Measurements from ENCODE around the gene ANO4.

The ANO4 gene

DNA sequence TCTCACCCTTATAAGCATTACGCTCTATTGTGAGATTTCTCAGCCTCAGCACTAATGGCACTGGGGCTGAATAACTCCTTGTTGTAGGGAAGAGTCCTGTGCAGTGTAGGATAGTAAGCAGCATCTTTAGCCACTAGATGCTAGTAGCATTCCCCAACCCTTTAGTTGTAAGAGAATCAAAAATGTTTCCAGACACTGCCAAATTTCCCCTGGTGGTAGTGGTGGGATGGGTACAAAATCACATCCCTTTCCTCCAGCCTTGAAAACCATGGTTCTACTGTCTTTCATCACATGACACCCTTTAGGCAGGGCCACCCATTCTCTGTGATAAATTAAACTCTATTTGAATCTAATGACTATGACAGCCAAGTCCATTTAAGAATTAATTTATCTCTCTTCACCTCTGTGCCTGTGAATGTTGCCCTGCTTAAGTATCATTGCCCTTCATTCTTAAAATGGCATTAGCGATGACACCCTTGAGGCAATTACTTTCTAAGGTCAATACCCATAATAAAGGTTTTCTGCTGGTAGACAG, 199.4 kb downstream of the ANO4 start:
- Histone ChIP-seq H3K27ac (no peak overlapping the region), H3K4me3 (no peak overlapping the region), H3K36me3 (ENCODE audit: insufficient read depth, low read length) (no peaks in the 10 kb centered on the region), H3K9me3 (ENCODE audit: low read depth, low read length) (no peaks in the 10 kb centered on the region), H3K9ac (ENCODE audit: insufficient read length) (no peak overlapping the region)
- no peak for DNase-seq (ENCODE audit: low read depth, low spot score)
- no peak for TF ChIP-seq POLR2AphosphoS5 (IDR thresholded peaks at IDR 0.05; ENCODE audit: borderline replicate concordance, low read depth, low read length)
- no peak for TF ChIP-seq FOXP2 (optimal IDR thresholded peaks at IDR 0.05; ENCODE audit: control extremely low read depth, extremely low read length, insufficient read depth)
- no peak for TF ChIP-seq EZH2 (IDR thresholded peaks at IDR 0.05)

DNA sequence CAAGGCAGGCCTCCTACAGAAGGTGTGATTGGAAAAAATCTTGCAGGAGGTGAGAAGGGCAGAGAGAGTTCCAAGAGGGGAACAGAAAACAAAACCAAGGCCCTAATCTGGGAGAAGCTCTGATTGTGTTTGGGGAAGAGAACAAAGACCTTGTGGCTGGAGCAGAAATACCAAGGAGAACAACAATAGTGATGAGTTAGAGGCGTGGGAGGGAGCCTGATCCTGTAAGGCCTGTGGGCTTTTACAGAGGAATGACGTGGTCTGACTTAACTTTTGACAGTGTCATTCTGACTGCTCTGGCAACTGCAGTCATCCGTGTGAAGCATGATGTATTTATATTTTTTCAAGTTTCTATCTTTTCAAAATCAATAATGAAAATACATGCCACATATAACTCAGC, 200.6 kb downstream of the ANO4 start:
- DNase-seq (ENCODE audit: low read depth, low spot score): no peak
- no peaks in the 10 kb centered on the region for H3K9me3 ChIP-seq (ENCODE audit: low read depth, low read length)
- no peaks in the 10 kb centered on the region for H3K36me3 ChIP-seq (ENCODE audit: insufficient read depth, low read length)
- no peak overlapping the region for H3K9ac ChIP-seq (ENCODE audit: insufficient read length)
- no peak overlapping the region for H3K27ac ChIP-seq
- TF ChIP-seq FOXP2 (optimal IDR thresholded peaks at IDR 0.05; ENCODE audit: control extremely low read depth, extremely low read length, insufficient read depth) (no peak), POLR2AphosphoS5 (IDR thresholded peaks at IDR 0.05; ENCODE audit: borderline replicate concordance, low read depth, low read length) (no peak), EZH2 (IDR thresholded peaks at IDR 0.05) (no peak)
- H3K4me3 ChIP-seq: no peak overlapping the region

DNA sequence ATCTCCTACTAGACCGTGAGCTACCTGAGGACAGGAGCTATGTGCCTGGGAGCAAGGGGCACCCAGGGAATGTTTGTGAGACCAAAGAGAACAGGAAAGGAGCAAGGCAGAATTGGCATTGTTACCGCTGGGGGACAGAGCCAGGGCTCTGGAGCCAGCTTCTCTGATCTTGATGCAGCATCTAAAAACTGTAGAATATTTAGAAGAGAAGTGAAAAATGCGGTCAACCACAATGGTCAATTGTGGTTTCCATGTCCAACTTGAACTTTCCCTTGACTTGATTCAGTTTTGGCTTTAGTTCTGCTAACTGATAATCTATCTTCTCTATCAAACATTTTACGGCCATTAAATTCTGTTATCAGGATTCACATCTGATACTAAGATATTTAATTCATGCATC, 201.2 kb downstream of the ANO4 start:
- no peaks in the 10 kb centered on the region for H3K9me3 ChIP-seq (ENCODE audit: low read depth, low read length)
- H3K9ac ChIP-seq (ENCODE audit: insufficient read length): no peak overlapping the region
- H3K4me3 ChIP-seq: no peak overlapping the region
- no peaks in the 10 kb centered on the region for H3K36me3 ChIP-seq (ENCODE audit: insufficient read depth, low read length)
- H3K27ac ChIP-seq: no peak overlapping the region
- TF ChIP-seq FOXP2 (optimal IDR thresholded peaks at IDR 0.05; ENCODE audit: control extremely low read depth, extremely low read length, insufficient read depth) (no peak), POLR2AphosphoS5 (IDR thresholded peaks at IDR 0.05; ENCODE audit: borderline replicate concordance, low read depth, low read length) (no peak), EZH2 (IDR thresholded peaks at IDR 0.05) (no peak)
- DNase-seq (ENCODE audit: low read depth, low spot score): no peak

DNA sequence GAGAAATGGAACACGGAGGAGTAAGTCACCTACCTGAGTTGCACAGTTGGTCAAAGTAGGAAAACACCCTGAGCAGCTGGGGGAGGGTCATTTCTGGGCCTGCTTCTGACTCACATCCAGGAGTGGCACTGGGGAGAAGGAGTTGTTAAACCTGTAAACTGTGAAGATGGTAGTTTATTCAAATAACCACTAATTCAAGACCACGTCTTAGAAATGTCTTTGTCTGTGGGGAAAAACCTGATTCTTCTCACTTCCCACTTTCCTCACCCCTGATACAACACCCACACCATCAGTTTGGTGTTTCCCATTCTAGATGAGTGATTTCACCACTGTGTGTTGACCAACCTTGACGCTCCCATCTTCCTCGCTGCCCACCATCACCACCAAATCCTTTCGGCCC, 207.1 kb downstream of the ANO4 start:
- no peak for TF ChIP-seq FOXP2 (optimal IDR thresholded peaks at IDR 0.05; ENCODE audit: control extremely low read depth, extremely low read length, insufficient read depth)
- no peak for TF ChIP-seq POLR2AphosphoS5 (IDR thresholded peaks at IDR 0.05; ENCODE audit: borderline replicate concordance, low read depth, low read length)
- TF ChIP-seq EZH2 (IDR thresholded peaks at IDR 0.05): no peak
- Histone ChIP-seq H3K9ac (ENCODE audit: insufficient read length) (no peak overlapping the region), H3K27ac (no peak overlapping the region), H3K9me3 (ENCODE audit: low read depth, low read length) (no peaks in the 10 kb centered on the region), H3K36me3 (ENCODE audit: insufficient read depth, low read length) (no peaks in the 10 kb centered on the region), H3K4me3 (no peak overlapping the region)
- DNase-seq (ENCODE audit: low read depth, low spot score): no peak

DNA sequence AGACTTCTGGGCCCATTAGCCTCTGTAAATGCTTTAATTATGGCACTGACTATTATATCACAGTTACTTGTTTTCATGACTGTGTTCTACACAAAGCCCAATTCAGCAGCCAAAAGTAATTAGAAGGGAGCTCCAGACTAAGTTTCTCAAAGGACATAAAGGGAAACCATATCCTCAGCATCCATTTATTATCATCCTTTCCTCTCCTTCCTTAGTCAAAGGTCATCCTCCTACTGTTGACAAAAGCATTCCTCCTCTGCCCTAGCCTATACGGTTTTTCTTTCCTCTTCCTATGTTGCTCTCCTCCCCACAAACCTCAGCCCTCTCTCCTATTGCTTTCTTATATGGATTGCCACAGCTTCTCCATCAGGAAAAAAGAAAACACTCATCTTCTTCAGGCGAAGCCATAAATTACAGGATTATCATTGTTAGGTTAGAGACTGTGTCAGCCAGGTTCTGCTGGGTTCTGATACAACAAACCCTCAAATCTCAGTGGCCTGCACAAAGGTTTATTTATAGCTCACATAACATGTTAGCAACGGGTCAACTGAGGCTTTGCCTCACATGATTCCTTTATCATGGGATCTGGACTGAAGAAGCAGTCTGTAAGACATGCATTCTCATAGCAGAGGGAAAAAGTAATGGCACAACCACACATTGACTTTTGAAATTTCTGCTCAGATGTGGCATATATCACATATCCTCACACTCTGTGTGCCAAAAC, 208.3 kb downstream of the ANO4 start:
- no peak overlapping the region for H3K9ac ChIP-seq (ENCODE audit: insufficient read length)
- no peaks in the 10 kb centered on the region for H3K9me3 ChIP-seq (ENCODE audit: low read depth, low read length)
- H3K4me3 ChIP-seq: no peak overlapping the region
- DNase-seq (ENCODE audit: low read depth, low spot score): no peak
- no peak for TF ChIP-seq POLR2AphosphoS5 (IDR thresholded peaks at IDR 0.05; ENCODE audit: borderline replicate concordance, low read depth, low read length)
- no peak for TF ChIP-seq EZH2 (IDR thresholded peaks at IDR 0.05)
- TF ChIP-seq FOXP2 (optimal IDR thresholded peaks at IDR 0.05; ENCODE audit: control extremely low read depth, extremely low read length, insufficient read depth): no peak
- no peak overlapping the region for H3K27ac ChIP-seq
- no peaks in the 10 kb centered on the region for H3K36me3 ChIP-seq (ENCODE audit: insufficient read depth, low read length)

DNA sequence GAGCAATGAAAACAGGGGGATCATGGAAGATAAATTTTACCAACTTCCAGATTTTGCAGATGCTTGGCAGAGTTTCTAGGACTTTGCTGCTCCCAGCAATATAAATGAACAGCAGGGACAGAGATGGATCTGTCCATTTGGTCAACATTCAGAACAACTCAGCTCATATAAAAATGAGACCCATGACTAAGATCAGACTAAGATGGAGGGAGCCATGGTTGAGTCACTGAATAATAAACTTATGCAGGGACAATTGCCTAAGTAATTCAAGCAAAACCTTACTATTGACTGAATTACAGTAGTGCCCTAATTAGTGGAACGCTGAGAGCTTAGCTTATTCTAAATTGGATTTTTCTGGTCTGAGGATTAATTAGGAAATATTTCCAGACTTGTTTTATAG, 210.3 kb downstream of the ANO4 start:
- no peak for TF ChIP-seq POLR2AphosphoS5 (IDR thresholded peaks at IDR 0.05; ENCODE audit: borderline replicate concordance, low read depth, low read length)
- TF ChIP-seq EZH2 (IDR thresholded peaks at IDR 0.05): no peak
- no peak for TF ChIP-seq FOXP2 (optimal IDR thresholded peaks at IDR 0.05; ENCODE audit: control extremely low read depth, extremely low read length, insufficient read depth)
- no peak overlapping the region for H3K9ac ChIP-seq (ENCODE audit: insufficient read length)
- no peaks in the 10 kb centered on the region for H3K36me3 ChIP-seq (ENCODE audit: insufficient read depth, low read length)
- no peak overlapping the region for H3K27ac ChIP-seq
- no peak for DNase-seq (ENCODE audit: low read depth, low spot score)
- H3K9me3 ChIP-seq (ENCODE audit: low read depth, low read length): peaks cover 9% of the 10 kb centered on the region; the same call in 1 of the 2 replicates
- H3K4me3 ChIP-seq: no peak overlapping the region

DNA sequence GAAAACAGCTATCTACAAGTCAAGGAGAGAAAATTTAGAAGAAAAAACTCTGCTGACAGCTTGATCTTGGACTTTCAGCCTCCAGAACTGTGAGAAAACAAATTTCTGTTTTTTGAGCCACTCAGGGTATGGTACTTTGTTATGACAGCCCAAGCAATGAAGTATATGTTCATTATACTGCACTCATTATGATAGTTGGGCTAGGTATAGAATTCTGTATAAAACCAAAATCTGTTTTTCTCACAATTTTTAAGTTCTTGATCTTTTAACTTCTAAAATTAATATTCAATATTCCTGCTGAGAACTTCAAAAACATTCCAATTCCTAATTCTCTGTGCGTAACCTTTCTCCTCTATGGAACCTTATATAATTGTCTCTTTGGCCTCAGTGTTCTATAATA, 214.7 kb downstream of the ANO4 start:
- H3K9ac ChIP-seq (ENCODE audit: insufficient read length): no peak overlapping the region

DNA sequence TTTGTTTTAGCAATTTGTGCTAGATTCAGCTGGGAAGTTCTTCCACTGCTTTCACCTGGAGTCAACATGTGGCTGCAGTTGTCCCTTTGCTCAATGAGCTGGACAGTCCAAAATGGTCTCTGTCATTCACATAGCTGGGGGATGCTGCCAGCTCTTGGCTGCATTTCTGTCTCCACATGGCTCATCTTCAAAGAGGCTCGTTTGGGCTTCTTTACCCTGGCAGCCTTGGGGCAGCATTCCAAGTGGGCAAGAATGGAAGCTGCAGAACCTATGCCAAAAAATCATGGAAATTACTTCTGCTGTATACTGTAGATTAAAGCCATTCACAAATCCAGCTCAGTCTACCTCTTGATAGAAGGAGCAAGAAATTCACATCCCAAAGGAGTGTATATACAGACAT, 216.3 kb downstream of the ANO4 start:
- no peak for DNase-seq (ENCODE audit: low read depth, low spot score)
- no peak for TF ChIP-seq EZH2 (IDR thresholded peaks at IDR 0.05)
- no peak for TF ChIP-seq FOXP2 (optimal IDR thresholded peaks at IDR 0.05; ENCODE audit: control extremely low read depth, extremely low read length, insufficient read depth)
- TF ChIP-seq POLR2AphosphoS5 (IDR thresholded peaks at IDR 0.05; ENCODE audit: borderline replicate concordance, low read depth, low read length): no peak

More for the DNA sequence above, 214.7 kb downstream of the ANO4 start:
- no peak for TF ChIP-seq POLR2AphosphoS5 (IDR thresholded peaks at IDR 0.05; ENCODE audit: borderline replicate concordance, low read depth, low read length)
- TF ChIP-seq FOXP2 (optimal IDR thresholded peaks at IDR 0.05; ENCODE audit: control extremely low read depth, extremely low read length, insufficient read depth): no peak
- TF ChIP-seq EZH2 (IDR thresholded peaks at IDR 0.05): no peak
- Histone ChIP-seq H3K4me3 (no peak overlapping the region), H3K27ac (no peak overlapping the region), H3K9me3 (ENCODE audit: low read depth, low read length) (peaks cover 13% of the 10 kb centered on the region; the same call in 1 of the 2 replicates), H3K36me3 (ENCODE audit: insufficient read depth, low read length) (no peaks in the 10 kb centered on the region)
- no peak for DNase-seq (ENCODE audit: low read depth, low spot score)

More for the DNA sequence above, 216.3 kb downstream of the ANO4 start:
- no peaks in the 10 kb centered on the region for H3K36me3 ChIP-seq (ENCODE audit: insufficient read depth, low read length)
- no peak overlapping the region for H3K9ac ChIP-seq (ENCODE audit: insufficient read length)
- no peak overlapping the region for H3K27ac ChIP-seq
- peaks cover 13% of the 10 kb centered on the region; the same call in 1 of the 2 replicates for H3K9me3 ChIP-seq (ENCODE audit: low read depth, low read length)
- no peak overlapping the region for H3K4me3 ChIP-seq
